ENCODE results near the gene ELN.

The ELN gene

DNA sequence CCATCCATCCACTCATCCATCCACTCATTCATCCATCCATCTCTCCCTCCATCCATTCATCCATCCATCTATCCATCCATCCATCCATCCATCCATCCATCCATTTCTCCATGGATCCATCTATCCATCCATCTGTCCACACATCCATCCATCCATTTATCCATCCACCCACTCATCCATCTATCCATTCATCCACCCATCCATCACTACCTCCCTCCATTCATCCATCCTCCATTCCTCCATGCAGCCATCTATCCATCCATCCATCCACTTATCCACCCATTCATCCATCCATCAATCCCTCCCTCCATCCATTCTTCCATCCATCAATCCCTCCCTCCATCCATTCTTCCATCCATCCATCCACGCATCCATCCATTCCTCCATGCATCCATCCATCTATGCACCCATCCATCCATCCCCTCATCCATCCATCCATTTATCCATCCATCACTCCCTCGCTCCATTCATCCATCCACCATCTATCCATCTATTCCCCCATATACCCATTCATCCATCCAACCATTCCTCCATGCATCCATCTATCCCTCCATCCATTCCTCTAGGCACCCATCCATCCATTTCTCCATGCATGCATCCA, 21.1 kb downstream of the ELN start:
- Mint-ChIP-seq H3K9me3 (no peaks in the 10 kb centered on the region), H3K4me3 (no peak overlapping the region), H3K4me1 (peaks cover 5% of the 10 kb centered on the region), H3K27ac (no peak overlapping the region), H3K27me3 (ENCODE audit: low read depth) (peaks cover 22% of the 10 kb centered on the region), H3K36me3 (ENCODE audit: low read depth) (no peaks in the 10 kb centered on the region)
- TF ChIP-seq CTCF (IDR thresholded peaks at IDR 0.05; ENCODE audit: unreplicated experiment in 3 of 3) = no peak

DNA sequence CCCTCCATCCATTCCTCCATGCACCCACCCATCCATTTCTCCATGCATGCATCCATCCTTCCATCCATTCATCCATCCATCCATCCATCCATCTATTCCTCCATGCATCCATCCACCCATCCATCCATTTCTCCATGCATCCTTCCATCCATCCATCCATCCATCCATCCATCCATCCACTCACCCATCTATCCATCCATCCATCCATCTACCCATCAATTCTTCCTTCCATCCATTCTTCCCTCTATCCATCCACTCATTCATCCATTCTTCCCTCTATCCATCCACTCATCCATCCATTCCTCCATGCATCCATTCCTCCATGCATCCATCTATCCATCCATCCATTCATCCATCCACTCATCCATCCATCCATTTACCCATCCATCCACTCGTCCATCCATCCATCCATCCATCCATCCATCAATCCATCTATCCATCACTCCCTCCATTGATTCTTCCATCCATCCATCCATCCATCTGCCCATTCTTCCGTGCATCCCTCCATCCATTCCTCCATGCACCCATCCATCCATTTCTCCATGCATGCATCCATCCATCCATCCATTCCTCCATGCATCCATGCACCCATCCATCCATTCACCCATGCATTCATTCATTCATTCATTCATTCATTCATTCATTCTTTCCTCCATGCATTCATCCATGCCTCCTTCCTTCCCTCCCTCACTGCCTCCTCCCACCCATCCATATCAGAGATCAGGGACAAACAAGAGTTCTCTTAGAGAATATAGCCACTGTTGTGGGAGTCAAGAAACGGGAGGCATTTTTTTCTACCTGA, 22.2 kb downstream of the ELN start:
- peaks cover 28% of the 10 kb centered on the region for H3K27me3 Mint-ChIP-seq (ENCODE audit: low read depth)
- no peak overlapping the region for H3K4me3 Mint-ChIP-seq
- H3K27ac Mint-ChIP-seq = no peak overlapping the region
- peaks cover 5% of the 10 kb centered on the region for H3K4me1 Mint-ChIP-seq
- no peak for TF ChIP-seq CTCF (IDR thresholded peaks at IDR 0.05; ENCODE audit: unreplicated experiment in 3 of 3)
- no peaks in the 10 kb centered on the region for H3K9me3 Mint-ChIP-seq
- H3K36me3 Mint-ChIP-seq (ENCODE audit: low read depth) = no peaks in the 10 kb centered on the region

DNA sequence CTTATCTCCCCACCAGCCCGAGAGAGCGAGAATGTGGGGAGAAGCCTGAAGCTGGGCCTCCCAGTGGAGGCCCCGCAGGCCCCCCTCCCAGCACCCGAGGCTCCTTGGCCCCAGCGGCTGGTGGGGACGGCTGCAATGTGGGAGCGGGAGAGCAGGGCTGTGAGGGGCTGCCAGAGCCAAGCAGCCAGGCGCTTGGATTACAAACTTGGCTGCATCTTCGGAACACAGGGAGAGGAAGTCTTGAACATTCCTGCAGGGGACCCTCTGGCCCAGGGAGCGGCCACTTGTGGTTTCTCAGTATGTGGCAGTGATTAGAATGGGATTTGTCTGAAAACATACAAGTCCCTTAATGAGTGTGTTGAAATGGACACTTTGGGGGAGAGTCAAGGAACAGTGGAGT, 23.2 kb downstream of the ELN start:
- Mint-ChIP-seq H3K4me3 (no peak overlapping the region), H3K4me1 (peaks cover 5% of the 10 kb centered on the region), H3K27me3 (ENCODE audit: low read depth) (peaks cover 28% of the 10 kb centered on the region), H3K36me3 (ENCODE audit: low read depth) (no peaks in the 10 kb centered on the region), H3K9me3 (no peaks in the 10 kb centered on the region), H3K27ac (peak overlapping the region in 1 of 3 experiments; percentile 63)
- no peak for TF ChIP-seq CTCF (IDR thresholded peaks at IDR 0.05; ENCODE audit: unreplicated experiment in 3 of 3)

DNA sequence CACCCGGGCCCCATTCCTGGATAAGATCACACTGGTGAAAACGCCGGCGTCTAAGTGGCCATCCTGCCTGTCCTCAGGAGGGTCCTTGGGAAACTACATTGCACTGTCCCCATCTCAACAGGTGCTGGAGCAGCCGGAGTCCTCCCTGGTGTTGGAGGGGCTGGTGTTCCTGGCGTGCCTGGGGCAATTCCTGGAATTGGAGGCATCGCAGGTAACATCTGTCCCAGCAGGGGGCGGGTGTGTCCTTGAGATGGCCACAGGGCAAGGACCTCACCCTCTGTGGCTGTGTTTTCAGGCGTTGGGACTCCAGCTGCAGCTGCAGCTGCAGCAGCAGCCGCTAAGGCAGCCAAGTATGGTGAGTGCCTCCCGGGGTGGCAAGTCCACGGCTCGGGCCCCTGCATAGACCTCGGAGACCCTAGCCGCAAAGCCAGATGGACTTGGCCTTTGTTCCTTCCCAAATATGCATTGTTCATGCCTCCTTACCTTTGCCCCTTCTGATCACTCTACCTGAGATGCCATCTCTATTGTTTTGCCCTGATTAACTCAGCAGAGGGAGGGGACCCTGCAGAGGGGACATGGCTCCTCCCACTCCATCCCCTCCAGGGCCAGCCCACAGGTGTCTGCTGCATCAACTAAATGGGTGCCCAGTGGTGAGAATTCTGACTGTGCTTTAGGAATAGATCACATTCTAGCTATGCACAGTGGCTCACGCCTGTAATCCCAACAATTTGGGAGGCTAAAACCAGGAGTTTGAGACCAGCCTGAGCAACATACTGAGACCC, 23.8 kb downstream of the ELN start:
- H3K4me1 Mint-ChIP-seq = peaks cover 5% of the 10 kb centered on the region
- H3K4me3 Mint-ChIP-seq = no peak overlapping the region
- peak in 1 of 3 experiments; percentile 18 for TF ChIP-seq CTCF (IDR thresholded peaks at IDR 0.05; ENCODE audit: unreplicated experiment in 3 of 3)
- H3K27ac Mint-ChIP-seq = peak overlapping the region in 1 of 3 experiments; percentile 63
- H3K36me3 Mint-ChIP-seq (ENCODE audit: low read depth) = no peaks in the 10 kb centered on the region
- no peaks in the 10 kb centered on the region for H3K9me3 Mint-ChIP-seq
- H3K27me3 Mint-ChIP-seq (ENCODE audit: low read depth) = peaks cover 30% of the 10 kb centered on the region

GRCh38 chr7:74052628-74053027, 24.7 kb downstream of the ELN start:
- peaks cover 26% of the 10 kb centered on the region for H3K27me3 Mint-ChIP-seq (ENCODE audit: low read depth)
- H3K9me3 Mint-ChIP-seq = no peaks in the 10 kb centered on the region
- no peak overlapping the region for H3K27ac Mint-ChIP-seq
- no peak overlapping the region for H3K4me3 Mint-ChIP-seq
- H3K36me3 Mint-ChIP-seq (ENCODE audit: low read depth) = no peaks in the 10 kb centered on the region
- peaks cover 5% of the 10 kb centered on the region for H3K4me1 Mint-ChIP-seq
- no peak for TF ChIP-seq CTCF (IDR thresholded peaks at IDR 0.05; ENCODE audit: unreplicated experiment in 3 of 3)
